PFSK-1 (cell line): Measurements from ENCODE around the gene TMEM184B.

Source experiments
- FOXP2 ChIP-seq: optimal IDR thresholded peaks from 2 replicates; pipeline ENCODE3; 2011; ENCODE audit warnings: borderline replicate concordance, control low read depth, inconsistent platforms; ENCODE audit not compliant: insufficient read depth; ENCODE audit errors: extremely low read length, extremely low read depth
- POLR2AphosphoS5 ChIP-seq: IDR thresholded peaks from 2 replicates; pipeline ENCODE4 v1.6.1; 2012; ENCODE audit warnings: low read depth, mild to moderate bottlenecking, control low read depth, low read length, moderate library complexity
- SIN3A ChIP-seq: IDR thresholded peaks from 2 replicates; pipeline ENCODE4 v1.6.1; 2012; ENCODE audit warnings: mild to moderate bottlenecking, low read length, moderate library complexity, borderline replicate concordance; ENCODE audit not compliant: insufficient read depth
- TAF1 ChIP-seq: IDR thresholded peaks from 2 replicates; pipeline ENCODE4 v1.6.1; 2012; ENCODE audit warnings: low read length, control low read depth, borderline replicate concordance; ENCODE audit not compliant: insufficient read depth
- TF ChIP-seq, protein P1 (sequence below), 2 experiments: IDR thresholded peaks; 2 replicates each; pipeline versions ENCODE4 v1.6.1 to v1.8.0; 2011 to 2012; ENCODE audit warnings: low read depth in 2 of 2, low read length in 2 of 2, control low read depth in 1 of 2, inconsistent platforms in 1 of 2, mild to moderate bottlenecking in 1 of 2, moderate library complexity in 1 of 2; ENCODE audit not compliant: insufficient read depth in 1 of 2

Gene TMEM184B

GRCh38 chr22:38201711-38202436 lies 70.9 kb downstream of the TMEM184B start, which contains the start of gene MAFF:
Gene MAFF, plus strand, starts transcription at chr22:38201994. Its CDS starts 11,860 bp downstream, at chr22:38213854.
- TF ChIP-seq SIN3A (no peak), POLR2AphosphoS5 (peak; percentile 86), FOXP2 (peak; percentile 68)

- TF ChIP-seq, protein P1, sequence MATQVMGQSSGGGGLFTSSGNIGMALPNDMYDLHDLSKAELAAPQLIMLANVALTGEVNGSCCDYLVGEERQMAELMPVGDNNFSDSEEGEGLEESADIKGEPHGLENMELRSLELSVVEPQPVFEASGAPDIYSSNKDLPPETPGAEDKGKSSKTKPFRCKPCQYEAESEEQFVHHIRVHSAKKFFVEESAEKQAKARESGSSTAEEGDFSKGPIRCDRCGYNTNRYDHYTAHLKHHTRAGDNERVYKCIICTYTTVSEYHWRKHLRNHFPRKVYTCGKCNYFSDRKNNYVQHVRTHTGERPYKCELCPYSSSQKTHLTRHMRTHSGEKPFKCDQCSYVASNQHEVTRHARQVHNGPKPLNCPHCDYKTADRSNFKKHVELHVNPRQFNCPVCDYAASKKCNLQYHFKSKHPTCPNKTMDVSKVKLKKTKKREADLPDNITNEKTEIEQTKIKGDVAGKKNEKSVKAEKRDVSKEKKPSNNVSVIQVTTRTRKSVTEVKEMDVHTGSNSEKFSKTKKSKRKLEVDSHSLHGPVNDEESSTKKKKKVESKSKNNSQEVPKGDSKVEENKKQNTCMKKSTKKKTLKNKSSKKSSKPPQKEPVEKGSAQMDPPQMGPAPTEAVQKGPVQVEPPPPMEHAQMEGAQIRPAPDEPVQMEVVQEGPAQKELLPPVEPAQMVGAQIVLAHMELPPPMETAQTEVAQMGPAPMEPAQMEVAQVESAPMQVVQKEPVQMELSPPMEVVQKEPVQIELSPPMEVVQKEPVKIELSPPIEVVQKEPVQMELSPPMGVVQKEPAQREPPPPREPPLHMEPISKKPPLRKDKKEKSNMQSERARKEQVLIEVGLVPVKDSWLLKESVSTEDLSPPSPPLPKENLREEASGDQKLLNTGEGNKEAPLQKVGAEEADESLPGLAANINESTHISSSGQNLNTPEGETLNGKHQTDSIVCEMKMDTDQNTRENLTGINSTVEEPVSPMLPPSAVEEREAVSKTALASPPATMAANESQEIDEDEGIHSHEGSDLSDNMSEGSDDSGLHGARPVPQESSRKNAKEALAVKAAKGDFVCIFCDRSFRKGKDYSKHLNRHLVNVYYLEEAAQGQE (IDR thresholded peaks at IDR 0.05; ENCODE audit: insufficient read depth in 1 of 2, low read depth in 2 of 2, low read length in 2 of 2), result 0 out of 4 replicates have a peak, but pooled peaks of 1 of the 2 experiments have one; percentile 8
- TF ChIP-seq TAF1, result no peak
- TF ChIP-seq FOXP2, result no peak
- TF ChIP-seq POLR2AphosphoS5, result no peak
- TF ChIP-seq SIN3A, result no peak
Observed at GRCh38 chr22:38201371-38201710, 71.5 kb downstream of the TMEM184B start.

GRCh38 chr22:38199826-38200559 lies 72.8 kb downstream of the TMEM184B start:
- TF ChIP-seq FOXP2, result no peak
- TF ChIP-seq, protein P1 (IDR thresholded peaks at IDR 0.05; ENCODE audit: insufficient read depth in 1 of 2, low read depth in 2 of 2, low read length in 2 of 2), result no peak
- no peak for TF ChIP-seq SIN3A
- TF ChIP-seq POLR2AphosphoS5, result no peak
- no peak for TF ChIP-seq TAF1

DNA sequence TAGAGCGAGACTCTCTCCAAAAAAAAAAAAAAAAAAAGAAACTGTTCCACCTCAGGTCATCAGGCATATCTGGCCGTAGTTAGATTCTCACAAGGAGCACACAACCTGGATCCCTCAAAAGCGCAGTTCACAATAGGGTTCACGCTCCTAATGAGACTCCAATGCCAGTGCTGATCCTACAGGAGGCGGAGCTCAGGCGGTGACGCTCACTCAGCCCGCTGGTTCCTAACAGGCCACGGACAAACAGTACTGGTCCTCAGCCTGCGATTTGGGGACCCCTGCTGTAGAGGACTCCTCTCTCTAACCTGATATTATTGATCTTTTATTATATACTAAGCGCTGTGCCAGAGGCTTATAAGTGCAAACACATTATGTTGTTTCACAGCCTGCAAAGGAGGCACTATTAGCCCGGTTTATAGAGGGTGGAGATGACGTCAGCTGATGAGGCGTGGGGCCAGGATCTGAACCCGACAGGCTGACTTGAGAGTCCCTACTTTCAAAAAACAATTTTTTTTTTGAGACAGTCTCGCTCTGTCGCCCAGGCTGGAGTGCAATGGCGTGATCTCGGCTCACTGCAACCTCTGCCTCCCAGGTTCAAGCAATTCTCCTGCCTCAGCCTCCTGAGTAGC lies 75.9 kb downstream of the TMEM184B start:
- TF ChIP-seq POLR2AphosphoS5, result no peak
- TF ChIP-seq, protein P1 (IDR thresholded peaks at IDR 0.05; ENCODE audit: insufficient read depth in 1 of 2, low read depth in 2 of 2, low read length in 2 of 2), result no peak
- TF ChIP-seq TAF1, result no peak
- TF ChIP-seq FOXP2, result no peak
- no peak for TF ChIP-seq SIN3A

DNA sequence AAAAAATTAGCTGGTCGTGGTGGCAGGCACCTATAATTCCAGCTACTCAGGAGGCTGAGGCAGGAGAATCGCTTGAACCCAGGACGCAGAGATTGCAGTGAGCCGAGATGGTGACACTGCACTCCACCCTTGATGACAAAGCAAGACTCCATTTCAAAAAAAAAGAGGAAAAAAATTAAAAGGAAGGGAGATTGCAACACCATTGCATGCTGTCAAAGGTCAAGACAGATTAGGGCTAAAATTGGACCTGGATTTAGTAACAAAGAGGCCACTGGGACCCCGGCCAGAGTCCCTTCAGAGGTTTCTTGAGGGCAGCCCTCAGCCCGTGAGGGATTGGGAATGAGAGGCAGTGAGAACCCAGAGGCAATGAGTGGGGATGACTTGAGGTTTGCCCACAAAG lies 79.2 kb downstream of the TMEM184B start:
- TF ChIP-seq TAF1, result no peak
- TF ChIP-seq FOXP2, result no peak
- TF ChIP-seq POLR2AphosphoS5, result no peak
- TF ChIP-seq SIN3A, result no peak
- TF ChIP-seq, protein P1 (IDR thresholded peaks at IDR 0.05; ENCODE audit: insufficient read depth in 1 of 2, low read depth in 2 of 2, low read length in 2 of 2), result no peak
